Measurements from ENCODE around the gene KISS1R. TPM values are rescaled to one million over a fixed set of nuclear protein-coding genes. Genes with fewer than 3 reads are reported as not detected.

Gene KISS1R
- total RNA-seq, 1 donor from 2014 or later = not detected

DNA sequence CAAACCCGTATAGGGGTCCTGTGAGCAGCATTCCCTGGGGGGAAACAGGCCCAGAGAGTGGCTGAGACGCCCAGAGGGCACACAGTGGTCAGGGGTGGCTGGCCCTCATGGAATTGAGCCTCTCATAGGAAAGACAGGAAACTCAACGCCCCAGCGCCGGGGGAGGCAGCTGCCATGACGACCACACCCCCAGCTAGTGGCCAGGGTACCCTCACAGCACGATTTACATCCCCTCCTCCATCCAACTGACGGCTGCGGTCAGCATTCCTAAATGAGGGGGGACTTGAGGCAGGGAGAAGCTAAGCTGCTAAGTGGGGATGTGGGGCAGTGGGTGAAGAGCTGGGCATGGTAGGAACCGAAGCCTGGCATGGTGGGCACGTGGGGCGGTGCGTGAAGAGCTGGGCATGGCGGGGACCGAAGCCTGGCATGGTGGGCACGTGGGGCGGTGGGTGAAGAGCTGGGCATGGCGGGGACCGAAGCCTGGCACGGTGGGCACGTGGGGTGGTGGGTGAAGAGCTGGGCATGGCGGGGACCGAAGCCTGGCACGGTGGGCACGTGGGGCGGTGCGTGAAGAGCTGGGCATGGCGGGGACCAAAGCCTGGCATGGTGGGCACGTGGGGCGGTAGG is 34.1 kb upstream of the KISS1R start:
- ATAC-seq = no peak

DNA sequence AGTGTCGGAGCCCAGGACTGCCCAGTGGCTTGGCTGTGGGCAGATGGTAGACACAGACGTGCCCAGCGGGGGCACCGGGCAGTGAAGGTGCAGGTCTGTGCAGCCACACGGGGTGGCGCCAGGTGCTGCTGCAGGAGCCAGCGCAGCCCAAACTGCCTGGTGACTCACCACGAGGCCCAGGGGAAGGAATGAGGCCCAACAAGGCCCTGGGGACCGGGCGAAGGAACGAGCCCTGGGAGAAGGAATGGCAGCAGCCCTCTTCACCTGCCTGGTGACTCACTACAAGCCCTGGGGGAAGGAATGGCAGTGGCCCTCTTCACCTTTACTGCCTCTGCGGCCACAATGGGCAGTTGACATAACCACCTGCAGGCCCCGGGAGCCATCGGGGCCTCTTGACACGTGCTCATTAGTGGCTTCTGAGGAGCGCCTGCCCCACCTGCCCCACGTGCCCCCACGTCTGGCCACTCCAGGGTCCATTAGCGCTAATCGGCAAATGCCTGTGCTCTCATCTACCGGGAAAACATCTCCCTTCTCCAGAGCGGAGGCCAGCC is 33.4 kb upstream of the KISS1R start:
- peak; percentile 90 for ATAC-seq

DNA sequence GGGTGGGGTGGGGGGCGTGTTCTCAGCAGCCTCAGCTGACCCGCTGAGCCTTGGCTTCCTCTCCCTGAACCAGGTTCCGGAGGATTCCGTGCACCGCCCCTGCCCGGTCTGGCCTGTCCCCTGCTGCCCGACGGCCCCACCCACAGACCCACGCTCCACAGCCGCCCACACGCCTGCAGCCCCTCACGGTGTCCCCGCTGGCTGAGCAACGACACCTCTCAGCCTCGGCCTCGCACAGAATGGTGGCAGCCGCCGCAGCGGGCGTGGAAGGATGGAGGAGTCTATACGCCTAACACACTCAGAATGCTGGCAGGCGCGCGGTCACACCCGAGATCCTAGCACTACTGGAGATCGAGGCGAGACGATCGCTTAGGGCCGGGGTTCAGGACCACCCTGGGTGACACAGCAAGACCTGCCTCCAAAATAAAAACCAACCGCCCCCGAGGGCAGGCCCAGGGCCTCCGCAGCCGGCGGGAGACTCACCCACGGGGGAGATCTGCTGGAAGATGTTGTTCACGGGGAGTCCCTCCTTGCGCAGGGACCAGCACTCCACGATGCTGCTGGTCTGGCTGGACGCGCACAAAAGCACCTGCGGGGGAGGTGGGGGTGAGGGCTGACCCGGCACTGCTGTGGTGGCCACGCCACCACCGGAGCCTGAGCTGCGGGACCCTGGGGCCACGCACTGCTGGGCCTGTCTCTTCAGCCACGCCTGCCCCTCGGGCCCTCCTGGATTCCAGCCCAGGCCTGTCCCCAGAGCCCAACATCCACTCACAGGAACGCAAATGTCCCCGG is 32.5 kb upstream of the KISS1R start:
- no peak for ATAC-seq

DNA sequence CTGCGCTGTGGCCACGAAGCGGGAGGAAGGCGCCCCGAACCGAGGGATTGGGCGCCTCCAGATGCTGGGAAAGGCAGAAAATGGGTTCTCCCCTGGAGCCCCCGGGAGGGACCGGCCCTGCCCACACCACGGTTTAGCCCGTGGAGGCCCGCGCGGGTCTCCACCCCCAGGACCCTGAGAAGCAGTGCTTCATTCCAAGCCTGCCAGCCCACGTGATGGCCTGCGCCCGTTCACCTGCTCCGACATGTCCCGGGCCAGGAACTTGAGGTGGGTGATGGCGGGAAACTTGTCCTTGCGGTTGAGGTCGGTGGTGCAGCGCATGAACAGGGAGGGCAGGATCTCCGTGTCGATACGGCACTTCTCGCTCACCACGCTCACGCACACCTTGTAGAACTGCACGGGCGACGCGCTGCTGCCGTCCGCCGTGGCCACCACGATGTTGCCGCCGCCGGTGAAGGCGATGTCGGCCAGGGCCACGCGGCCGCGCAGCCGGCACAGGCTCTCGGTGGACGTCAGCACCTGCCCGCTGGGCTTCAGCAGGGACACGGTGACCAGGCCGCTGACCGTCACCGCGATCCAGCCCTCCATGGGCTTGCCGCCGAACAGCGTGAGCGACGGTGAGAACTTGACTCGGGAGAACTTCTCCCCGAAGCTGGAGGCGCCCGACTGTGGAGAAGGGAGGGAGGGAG is 31.5 kb upstream of the KISS1R start:
- ATAC-seq = no peak

DNA sequence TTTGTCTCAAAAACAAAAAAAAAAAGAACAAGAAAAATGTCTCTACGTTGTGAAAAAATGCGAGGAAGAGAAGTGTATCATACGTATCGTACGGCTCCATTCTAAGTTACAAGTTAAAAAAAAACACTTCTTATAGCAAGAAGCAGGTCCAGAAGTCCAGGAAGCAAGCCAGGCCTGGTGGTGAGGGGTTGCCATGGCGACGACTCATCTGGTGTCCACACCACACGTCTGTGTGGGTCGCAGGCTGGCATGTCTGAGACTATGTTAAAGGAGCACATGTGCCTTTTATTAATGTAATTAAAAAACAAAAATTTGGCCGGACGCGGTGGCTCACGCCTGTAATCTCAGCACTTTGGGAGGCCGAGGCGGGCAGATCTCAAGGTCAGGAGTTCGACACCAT is 30.1 kb upstream of the KISS1R start:
- ATAC-seq = no peak

DNA sequence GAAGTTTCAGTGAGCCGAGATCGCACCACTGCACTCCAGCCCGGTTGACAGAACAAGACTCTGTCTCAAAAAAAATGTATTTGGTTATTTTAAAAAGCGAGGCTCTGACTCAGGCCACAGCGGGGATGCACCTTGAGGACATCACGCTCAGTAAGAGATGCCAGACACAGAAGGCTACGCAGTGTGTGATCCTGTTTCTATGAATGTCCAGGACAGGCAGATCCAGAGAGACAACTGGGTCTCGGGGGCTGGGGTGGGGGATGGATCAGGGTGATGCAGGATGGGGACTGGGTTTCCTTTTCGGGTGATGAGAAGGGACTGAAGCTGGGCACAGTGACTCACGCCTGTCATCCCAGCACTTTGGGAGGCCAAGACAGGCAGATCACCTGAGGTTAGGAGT is 29.5 kb upstream of the KISS1R start:
- no peak for ATAC-seq

DNA sequence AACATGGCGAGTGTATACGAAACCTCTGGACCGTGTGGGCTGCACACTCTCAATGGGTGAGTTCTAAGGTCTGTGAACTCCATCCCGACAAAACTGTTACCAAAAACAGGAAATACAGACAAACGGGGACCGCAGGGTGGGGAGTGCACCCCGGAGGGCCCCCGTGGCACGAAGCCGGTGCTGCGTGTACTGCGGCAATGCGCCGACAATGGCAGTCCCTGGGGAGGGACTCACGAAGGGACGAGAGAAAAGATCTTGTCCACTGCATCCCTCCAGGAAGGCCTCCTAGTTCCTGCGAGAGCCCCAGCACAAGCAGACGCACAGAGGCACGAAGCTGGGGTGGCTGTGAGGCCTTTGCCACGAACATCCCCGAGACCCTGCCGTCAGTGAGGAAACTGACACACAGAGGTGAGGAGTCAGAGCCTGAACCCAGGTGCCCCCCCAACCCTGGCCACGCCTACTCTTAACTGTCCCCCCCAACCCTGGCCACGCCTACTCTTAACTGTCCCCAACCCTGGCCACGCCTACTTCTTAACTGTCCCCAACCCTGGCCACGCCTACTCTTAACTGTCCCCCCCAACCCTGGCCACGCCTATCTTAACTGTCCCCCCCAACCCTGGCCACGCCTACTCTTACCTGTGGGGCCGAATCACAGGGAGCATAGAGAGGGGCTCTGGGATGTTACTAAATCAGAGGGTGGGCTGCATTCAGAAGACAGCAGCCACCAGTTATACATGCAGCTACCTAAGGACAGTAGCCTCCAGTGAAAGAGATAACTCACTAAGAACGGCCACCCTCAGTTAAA is 28.4 kb upstream of the KISS1R start:
- no peak for ATAC-seq

DNA sequence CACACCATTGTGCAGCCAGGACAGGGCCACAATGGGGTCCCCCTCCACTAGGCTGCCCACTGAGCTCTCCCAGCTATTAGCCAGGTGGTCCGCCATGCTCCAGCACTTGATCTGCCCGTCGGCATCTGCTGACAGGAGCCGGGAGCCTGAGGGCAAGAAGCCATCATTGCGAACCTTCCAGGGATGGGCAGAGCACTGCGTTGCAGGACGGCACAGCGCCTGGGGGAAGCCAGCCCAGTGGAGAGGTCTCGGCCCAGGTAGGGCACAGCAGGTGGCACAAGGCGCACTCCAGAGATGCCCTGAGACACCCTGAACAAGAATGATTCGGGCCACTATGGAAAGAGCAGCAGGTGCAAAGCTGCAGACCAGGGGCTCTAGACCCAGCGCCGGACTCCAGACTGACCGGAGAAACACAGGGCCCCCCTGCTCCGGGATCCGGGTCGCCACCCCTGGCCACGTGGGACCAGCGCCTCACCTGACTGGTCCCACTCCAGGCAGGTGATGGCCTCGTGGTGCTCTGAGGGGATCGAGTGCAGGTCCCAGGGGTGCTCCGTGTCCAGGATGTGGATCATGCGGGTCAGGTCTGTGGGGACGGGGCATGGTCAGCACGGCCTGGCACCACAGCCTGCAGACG is 27.4 kb upstream of the KISS1R start:
- ATAC-seq = no peak

DNA sequence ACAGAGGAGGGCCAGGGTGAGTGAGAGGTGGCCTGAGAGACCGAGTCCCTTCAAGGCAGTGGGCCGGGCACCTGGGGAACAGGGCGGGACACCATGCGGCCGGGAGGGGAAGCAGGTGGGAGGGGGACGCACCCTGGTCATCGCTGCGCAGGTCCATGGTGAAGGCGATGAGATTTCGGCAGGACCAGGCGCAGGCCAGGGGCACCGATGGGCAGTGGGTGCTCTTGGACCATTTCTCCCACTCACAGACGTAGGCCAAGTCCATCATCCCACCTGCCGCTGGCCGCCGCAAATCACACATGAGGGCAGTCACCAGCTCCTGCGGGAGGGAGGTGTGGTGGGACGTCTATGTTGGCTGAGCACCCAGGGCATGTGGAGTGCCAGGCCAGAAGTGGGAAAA is 26.3 kb upstream of the KISS1R start:
- no peak for ATAC-seq

DNA sequence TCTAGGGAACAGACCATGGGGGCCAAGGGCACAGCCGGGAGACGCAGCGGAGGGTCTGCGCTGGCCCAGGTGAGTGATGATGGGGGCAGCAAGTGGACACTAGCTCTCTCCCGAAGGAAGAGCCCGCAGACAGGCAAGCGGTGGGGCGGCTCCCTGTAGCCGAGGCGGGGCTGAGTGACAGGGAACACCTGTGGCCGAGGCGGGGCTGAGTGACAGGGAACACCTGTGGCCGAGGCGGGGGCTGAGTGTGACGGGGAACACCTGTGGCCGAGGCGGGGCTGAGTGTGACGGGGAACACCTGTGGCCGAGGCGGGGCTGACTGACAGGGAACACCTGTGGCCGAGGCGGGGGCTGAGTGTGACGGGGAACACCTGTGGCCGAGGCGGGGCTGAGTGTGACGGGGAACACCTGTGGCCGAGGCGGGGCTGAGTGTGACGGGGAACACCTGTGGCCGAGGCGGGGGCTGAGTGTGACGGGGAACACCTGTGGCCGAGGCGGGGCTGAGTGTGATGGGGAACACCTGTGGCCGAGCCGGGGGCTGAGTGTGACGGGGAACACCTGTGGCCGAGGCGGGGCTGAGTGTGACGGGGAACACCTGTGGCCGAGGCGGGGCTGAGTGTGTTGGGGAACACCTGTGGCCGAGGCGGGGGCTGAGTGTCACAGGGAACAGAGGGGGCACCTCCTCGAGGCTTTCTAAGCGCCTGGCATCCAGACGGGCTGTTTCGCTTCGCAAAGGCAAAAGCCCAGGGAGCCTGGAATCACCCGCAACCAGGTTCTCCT is 25.5 kb upstream of the KISS1R start:
- ATAC-seq = peak; percentile 17

DNA sequence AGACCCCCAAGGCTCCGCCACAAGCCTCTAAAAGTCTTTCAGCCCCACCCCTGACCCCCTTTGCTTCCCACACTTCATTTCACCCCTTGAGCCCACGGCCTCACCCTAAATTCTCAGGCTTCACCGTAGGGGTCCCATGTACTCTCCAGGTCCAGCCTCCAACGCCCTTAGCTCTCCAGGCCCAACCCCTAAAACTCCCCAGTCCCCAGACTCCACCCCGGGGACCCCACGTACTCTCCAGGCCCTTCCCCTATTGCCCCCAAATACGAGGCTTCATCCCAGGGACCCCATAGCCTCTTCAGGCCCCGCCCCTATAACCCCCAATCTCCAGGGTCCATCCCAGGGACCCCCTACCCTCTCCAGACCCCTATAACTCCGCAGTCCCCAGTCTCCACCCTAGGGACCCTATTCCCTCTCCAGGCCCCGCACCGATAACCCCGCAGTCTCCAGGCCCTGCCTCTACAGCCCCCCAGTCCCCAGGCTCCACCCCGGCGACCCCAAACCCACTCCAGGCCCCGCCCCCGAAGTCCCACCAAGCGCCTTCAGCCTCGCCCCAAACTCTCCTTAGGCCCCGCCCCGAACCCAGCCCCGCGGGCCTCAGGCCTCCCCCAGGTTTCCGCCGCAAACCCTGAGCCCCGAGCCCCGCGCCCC is 24.8 kb upstream of the KISS1R start:
- peak; percentile 28 for ATAC-seq

DNA sequence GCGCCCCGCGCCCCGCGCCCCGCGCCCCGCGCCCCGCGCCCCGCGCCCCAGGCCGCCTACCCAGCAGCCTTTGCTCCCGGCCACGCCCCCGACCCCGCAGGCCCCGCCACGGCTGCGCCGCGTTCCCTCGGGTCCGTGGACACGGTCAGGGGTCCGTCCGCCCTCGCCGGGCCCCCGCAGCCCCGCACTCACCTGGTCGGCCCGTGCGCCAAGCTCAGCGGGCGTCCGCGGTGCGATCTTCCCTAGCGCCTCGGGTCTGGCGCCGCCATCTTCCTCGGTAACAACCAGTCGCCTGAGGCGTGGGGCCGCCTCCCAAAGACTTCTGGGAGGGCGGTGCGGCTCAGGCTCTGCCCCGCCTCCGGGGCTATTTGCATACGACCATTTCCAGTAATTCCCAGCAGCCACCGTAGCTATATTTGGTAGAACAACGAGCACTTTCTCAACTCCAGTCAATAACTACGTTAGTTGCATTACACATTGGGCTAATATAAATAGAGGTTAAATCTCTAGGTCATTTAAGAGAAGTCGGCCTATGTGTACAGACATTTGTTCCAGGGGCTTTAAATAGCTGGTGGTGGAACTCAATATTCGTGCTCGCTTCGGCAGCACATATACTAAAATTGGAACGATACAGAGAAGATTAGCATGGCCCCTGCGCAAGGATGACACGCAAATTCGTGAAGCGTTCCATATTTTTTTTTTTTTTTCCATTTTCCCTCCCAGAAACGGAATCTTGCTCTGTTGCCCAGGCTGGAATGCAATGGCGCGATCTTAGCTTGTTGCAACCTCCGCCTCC is 24.0 kb upstream of the KISS1R start, which contains the start of the genes MED16 and RNU6-9:
Gene MED16 (minus strand): TSS at position 294 of the 796 bp plus-strand sequence. CDS start 2,056 bp downstream, outside the sequence.
Gene RNU6-9 (plus strand): TSS at position 591 of the 796 bp plus-strand sequence.
- peak; percentile 85 for ATAC-seq

DNA sequence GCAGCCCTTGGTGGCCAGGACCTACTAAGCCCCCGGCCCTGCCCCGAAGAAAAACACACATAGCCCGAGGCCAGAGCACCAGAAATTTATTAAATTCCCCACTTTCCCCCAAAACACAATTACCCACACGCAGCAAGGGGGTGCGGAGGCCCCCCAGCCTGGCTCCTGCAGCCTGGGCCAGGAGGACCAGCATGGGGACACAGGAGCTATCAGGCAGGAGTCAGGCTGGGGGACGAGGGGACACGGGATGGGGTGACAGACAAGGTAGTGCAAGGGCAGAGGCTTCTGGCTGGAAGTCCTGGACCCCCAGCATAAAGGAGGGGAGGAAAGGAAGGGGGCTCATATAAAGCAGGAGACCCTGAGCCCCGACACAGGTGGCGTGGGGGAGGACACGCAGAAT is 20.7 kb upstream of the KISS1R start:
- no peak for ATAC-seq

DNA sequence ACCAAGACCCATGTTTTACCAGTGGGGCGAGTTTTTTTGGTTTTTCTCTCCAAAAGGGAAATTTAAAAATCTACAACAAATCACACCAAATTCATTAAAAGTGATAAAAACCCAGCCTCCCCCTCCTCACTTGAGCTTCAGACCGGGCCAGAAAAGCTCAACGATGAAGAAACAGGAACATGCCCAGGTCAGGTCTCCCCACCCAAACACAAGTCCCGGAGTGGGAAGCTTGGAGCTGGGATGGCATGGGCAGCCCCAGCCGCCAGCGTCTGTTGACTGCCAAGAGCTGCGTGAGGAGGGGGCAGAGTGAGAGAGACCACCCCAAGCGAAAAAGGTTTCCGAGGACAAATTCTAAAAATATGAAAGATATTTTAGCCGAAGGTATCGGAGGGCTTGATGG is 20.1 kb upstream of the KISS1R start:
- ATAC-seq = no peak

DNA sequence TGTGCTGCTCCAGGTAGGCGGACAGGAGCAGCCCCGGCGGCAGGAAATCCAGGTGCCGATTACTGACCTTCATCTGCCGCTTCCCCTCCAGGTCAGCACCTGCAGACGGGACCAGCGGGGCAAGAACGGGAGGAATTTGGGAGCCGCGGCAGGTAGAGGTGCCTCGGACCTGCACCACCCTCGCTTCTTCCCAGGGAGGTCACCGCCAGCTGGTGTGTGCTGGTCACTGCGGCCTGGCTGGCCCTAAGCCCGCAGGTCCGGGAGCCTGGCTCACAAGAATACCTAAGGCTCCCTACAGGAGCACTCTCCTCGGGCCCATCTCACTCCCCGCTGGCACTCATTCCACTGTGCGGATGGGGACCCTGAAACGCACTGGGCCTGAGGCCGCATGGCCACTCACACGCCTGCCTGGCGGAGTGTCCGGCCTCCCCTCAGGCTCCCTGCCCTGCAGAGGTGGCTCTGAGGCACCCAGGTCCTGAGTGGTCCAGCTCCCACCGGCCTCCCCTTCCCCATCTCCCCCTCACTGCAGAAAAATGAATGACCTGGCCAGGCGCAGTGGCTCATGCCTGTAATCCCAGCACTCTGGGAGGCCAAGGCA is 19.6 kb upstream of the KISS1R start:
- no peak for ATAC-seq

DNA sequence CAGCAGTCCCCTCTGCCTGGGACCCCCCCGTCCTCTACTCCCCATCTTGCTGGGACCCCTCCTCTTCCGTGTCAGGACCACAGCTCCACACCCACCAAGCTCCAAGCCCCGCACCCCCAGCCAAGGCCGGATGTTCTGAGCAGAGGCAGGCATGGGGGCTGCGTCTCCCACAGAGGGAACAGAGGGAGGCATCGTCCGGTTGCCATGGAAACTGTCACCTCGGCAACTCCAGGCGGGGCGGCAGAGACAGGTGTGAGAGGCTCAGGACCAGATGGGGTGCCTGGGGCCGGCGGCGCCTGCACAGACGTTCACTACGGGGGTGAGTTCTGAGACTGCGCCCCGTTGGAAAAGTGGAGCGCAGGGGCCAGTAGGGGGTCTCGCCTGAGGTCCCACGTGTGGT is 18.5 kb upstream of the KISS1R start:
- ATAC-seq = no peak

DNA sequence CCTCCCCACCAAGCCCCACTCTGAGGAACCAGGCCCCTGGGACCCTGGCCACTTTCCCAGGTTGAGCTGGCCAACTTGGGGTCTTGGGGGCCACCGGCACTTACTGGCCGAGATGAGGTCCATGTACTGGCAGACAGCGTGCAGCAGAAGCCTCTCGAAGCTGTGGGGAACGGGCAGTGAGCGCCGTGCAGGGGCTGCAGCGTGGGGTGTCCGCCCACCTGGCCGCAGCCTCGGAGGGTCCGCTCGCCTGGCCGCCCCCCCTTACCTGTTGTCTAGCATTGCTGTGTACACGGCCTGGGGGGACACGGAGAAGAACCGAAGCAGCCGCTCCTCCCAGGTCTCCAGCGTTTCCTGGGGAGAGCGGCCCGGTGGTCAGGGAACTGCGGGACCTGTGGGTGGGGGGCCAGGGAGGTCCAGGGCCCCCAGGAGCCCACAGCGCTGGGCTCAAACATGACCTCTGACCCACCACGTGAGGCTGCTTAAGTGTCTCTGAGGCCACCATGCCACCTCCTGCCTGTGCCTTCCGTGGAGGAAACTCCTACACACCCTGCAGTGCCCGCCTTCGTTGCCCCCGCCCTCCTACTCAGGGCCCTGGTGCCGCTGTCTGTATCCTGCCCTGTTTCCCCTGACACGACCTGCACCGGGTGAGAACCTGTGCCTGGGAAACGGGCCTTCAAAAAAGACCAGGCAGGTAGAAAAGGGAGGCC is 17.6 kb upstream of the KISS1R start:
- ATAC-seq = no peak

DNA sequence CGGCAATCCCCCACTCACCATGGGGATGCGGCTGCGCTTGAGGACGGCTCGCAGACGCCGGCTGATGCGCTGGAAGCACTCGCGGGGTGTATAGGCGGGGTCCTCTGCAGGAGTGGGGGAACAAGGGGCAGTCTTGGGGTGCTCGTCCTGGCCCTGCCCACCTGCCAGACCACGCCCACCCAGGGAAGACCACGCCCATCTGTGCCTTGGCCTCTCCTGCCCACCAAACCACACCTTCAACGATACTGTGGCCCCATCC is 17.2 kb upstream of the KISS1R start:
- ATAC-seq = peak; percentile 7

Data from esophagus mucosa (tissue), 1 donor.